HG03565 (cell line): ENCODE results near the gene SPATA33.

Experiments used
- ATAC-seq: cut with Tn5 transposase; IDR thresholded peaks from one replicate; pipeline ENCODE4 v1.9.1; 2021; ENCODE audit warnings: mild to moderate bottlenecking, moderate library complexity; ENCODE audit not compliant: unreplicated experiment

SPATA33 gene

DNA sequence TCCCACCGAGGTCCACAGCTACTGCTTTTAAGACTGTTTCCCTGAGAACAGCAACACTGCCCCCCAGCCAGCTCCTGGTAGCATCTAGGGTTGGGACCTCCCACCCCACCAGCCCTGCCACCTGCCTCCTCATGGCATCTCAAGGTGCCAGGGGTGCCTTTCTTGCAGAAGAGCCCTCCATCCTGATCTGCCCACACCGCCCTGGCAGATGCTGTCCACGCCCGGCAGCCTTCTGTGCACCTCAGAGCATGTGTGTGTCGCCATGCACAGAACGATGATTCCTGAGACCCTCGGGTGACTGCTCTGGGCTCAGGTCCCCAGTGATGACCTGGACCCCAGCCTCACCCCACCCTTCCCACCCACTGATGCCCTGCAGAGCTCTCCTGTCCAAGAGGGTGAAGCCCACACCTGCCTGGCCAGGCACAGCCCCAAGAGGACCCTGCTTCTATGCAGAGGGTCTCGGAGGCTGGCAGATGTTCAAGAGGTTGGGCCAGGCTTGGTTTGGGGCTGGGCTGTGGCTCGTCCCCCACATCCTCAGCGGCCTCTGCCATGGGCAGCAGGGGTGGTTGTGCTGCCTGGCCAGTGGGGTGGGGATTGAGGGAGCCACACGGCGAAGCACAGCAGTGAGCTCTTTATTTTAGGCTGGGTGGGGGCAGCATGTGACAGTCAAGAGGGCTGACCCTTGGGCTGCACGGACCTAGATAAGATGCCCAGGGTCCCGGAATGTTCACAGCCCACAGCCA, 49.1 kb downstream of the SPATA33 start:
- no peak for ATAC-seq

DNA sequence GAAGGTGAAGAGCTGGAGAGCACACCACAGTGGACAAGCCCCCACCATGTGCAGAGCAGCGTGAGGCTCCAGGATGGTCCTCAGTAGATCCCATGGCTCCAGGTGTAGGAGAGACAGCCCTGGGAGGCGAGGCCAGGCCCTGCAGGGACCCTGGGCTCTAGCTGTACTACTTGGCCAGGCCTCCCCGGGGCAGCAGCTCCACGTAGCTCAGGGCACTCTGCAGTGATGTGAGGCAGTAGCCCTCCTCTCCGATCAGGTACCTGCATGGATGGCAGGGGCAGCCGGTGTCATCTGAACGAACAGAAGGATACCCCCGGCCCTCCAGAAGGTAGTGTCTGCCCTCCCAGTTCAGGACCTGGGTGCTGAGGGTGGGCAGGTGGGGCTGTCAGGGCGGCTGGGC, 50.1 kb downstream of the SPATA33 start:
- no peak for ATAC-seq

- ATAC-seq, result no peak
Measured at GRCh38 chr16:89708481-89708931, 50.9 kb downstream of the SPATA33 start.

GRCh38 chr16:89709166-89709565, 51.5 kb downstream of the SPATA33 start:
- ATAC-seq, result no peak

DNA sequence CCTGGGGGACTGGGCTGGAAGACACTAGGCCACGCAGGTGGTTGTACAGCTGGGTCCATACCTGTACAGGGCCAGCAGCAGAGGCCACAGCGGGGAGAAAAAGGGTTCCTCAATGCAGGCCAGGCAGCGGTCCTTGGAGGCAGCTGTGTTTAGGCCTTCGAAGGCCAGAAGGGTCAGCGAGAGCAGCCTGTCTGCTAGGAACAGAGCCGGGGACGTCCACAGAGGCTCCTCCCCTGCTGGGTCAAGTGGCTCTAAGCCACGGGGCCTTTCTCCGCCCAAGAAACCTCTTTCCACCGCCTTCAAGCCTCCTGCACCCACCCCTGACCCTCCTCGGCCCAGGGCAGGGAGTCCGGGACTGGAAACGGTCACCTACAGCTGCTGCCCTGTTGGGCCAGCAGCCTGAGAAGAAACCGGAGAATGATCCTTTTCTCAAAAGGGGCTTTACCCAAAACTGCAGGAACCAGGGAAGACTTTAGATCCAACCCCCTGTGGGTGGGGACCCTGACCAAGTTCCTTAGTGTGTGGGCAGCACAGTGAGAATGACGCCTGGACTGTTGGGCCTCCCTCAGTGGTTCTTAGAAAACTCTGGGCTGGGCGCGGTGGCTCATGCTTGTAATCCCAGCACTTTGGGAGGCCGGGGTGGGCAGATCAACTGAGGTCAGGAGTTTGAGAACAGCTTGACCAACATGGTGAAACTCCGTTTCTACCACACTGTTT, 52.2 kb downstream of the SPATA33 start:
- no peak for ATAC-seq

DNA sequence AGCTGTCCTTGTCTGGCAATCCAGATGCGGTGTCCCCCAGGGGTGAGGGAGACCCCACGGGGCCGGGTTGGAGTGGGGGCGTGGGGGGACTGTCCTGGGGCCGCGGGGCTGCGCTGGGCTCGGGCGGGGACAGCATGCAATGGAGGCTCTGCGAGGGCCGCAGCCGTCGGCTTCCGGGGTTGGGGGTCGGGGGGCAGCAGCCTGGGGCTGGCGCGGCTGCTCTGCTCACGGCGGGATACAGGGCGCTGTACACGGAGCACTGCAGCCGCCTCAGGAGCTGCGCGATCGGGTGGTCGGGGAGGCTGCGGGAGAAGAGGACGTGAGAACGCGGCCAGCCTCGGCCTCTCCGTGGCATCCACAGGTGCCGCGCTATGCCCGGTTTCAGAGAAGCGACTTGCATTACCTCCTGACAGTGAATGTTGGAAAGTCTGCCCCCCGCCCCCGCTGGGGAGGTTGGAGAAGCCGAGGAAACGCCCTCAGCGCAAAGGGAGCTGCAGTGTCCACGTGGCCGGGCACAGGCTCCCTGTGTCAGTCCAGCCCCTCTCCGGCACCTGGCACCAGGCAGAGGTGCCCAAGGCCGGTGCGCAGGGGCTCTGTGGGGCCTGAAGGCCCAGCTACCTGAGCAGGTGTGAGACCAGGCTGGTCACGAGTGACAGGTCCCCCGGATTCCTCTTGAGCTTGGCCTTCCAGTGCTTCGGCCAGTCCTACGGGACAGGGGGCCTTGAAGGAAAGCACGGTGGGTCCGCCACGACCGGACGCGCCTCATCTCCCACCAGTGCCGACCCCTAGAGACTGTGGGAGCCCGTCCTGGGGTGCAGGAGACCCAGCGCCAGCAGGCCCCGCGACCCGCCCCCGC, 53.3 kb downstream of the SPATA33 start:
- ATAC-seq, result no peak

- ATAC-seq, result no peak
Measured at GRCh38 chr16:89711601-89712273, 54.1 kb downstream of the SPATA33 start.

DNA sequence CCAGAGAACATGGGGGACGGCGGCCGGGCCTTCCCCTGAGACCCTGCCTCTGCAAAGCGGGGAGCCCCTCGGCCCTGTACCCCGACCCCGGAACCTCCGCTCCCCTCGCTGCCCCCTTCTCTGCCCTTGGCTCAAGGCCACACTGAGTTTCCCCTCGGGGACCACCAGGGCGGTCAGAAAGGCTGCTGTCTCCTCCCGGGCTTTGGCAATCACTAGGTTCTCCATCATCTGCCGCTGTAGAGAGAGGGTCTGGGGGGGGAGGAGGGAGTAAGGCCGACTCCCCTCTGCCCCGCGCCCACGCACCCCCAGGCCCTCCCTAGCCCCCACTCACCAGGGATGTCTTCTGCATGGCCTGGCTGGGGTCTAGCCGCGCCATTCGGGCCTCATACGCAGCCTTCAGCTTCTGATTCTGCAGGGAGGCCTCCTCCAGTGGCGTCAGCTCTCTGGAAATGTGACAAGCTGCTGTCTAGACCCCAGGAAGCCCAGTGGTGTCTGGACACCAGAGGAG, 54.7 kb downstream of the SPATA33 start:
- ATAC-seq, result no peak

- ATAC-seq, result no peak
Measured at GRCh38 chr16:89716493-89716892, 58.9 kb downstream of the SPATA33 start.

DNA sequence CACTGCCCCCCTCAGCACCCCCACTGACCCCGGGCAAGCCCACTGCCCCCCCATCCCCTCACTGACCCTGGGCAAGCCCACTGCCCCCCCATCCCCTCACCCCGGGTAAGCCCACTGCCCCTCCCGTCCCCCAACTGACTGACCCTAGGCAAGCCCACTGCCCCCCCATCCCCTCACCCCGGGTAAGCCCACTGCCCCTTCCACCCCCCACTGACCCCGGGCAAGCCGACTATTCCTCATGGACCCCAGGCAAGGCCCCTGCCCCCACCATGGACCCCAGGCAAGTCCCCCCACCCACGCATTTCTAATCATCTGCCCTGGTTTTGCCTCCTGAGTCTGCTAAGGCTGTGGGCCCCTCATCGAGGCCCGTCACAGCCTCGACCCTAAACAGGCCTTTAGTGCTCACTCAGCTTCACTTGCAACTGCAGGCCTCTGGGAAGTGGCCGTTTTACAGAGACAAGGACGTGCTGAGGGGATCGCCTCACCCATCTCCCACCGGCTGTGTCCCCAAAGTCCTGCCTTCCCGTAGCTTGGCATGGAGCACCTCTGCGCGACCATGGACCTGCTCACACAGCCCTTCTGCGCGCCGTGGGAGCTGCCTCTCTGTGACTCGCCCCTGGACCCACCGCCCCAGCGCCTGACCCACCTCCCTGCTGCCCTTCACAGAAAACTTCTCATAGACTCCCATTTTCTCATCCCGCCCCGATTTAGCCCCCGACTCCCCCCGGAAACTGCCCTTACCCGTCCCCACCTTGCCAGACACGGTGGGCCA, 59.5 kb downstream of the SPATA33 start:
- no peak for ATAC-seq

GRCh38 chr16:89717688-89718505, 60.3 kb downstream of the SPATA33 start:
- ATAC-seq, result no peak
